ENCODE data around the gene HSP90B1.

Gene HSP90B1

GRCh38 chr12:103929046-103929783, 995 bp upstream of the HSP90B1 start:
- DNase-seq (ENCODE audit: low spot score), result peak; percentile 89

- DNase-seq (ENCODE audit: low spot score), result no peak
Measured at GRCh38 chr12:103929784-103930033, 501 bp upstream of the HSP90B1 start.

- no peak for DNase-seq (ENCODE audit: low spot score)
Measured at GRCh38 chr12:103930787-103931735, 851 bp downstream of the HSP90B1 start.

GRCh38 chr12:103933237-103933636, 3.0 kb downstream of the HSP90B1 start:
- no peak for DNase-seq (ENCODE audit: low spot score)

GRCh38 chr12:103936679-103937078, 6.5 kb downstream of the HSP90B1 start:
- DNase-seq (ENCODE audit: low spot score), result no peak

GRCh38 chr12:103944964-103945363, 14.8 kb downstream of the HSP90B1 start:
- DNase-seq (ENCODE audit: low spot score), result no peak

GRCh38 chr12:103947871-103948555, 17.8 kb downstream of the HSP90B1 start:
- no peak for DNase-seq (ENCODE audit: low spot score)

GRCh38 chr12:103948746-103949406, 18.7 kb downstream of the HSP90B1 start:
- no peak for DNase-seq (ENCODE audit: low spot score)

GRCh38 chr12:103952497-103952896, 22.3 kb downstream of the HSP90B1 start:
- DNase-seq (ENCODE audit: low spot score), result no peak

GRCh38 chr12:103955811-103956508, 25.8 kb downstream of the HSP90B1 start:
- no peak for DNase-seq (ENCODE audit: low spot score)

GRCh38 chr12:103956509-103957027, 26.4 kb downstream of the HSP90B1 start:
- DNase-seq (ENCODE audit: low spot score), result no peak

- no peak for DNase-seq (ENCODE audit: low spot score)
Measured at GRCh38 chr12:103957865-103958388, 27.7 kb downstream of the HSP90B1 start.

GRCh38 chr12:103958621-103959020, 28.4 kb downstream of the HSP90B1 start:
- no peak for DNase-seq (ENCODE audit: low spot score)

GRCh38 chr12:103960616-103961227, 30.5 kb downstream of the HSP90B1 start:
- no peak for DNase-seq (ENCODE audit: low spot score)

- no peak for DNase-seq (ENCODE audit: low spot score)
Measured at GRCh38 chr12:103962493-103962892, 32.3 kb downstream of the HSP90B1 start.

- no peak for DNase-seq (ENCODE audit: low spot score)
Measured at GRCh38 chr12:103964805-103965204, 34.6 kb downstream of the HSP90B1 start.

- DNase-seq (ENCODE audit: low spot score), result no peak
Measured at GRCh38 chr12:103965255-103965589, 35.0 kb downstream of the HSP90B1 start.

- DNase-seq (ENCODE audit: low spot score), result peak; percentile 98
Measured at GRCh38 chr12:103965590-103966504, 35.6 kb downstream of the HSP90B1 start, which contains the start of gene TDG. TSS of gene TDG (plus strand) at chr12:103965872. CDS start at chr12:103966038, 166 bp downstream.

GRCh38 chr12:103966736-103967135, 36.5 kb downstream of the HSP90B1 start:
- DNase-seq (ENCODE audit: low spot score), result no peak

GRCh38 chr12:103969391-103969790, 39.2 kb downstream of the HSP90B1 start:
- no peak for DNase-seq (ENCODE audit: low spot score)

Data from CD4-positive, alpha-beta T cell treated with Interleukin-6 at 100 ng/mL for 8 hours (primary cell).